Measurements from ENCODE around the gene MOSMO. TPM values are rescaled to one million over a fixed set of nuclear protein-coding genes. Genes with fewer than 3 reads are reported as not detected.
"Not testable (repeated sequence)": the region's sequence is repeated elsewhere in the genome, so short reads cannot be mapped to it uniquely, and the experiment has no call there.

Gene MOSMO
- total RNA-seq, 4 donors from 2014 or later = 8.4 to 68.5 (median 17.2) TPM

DNA sequence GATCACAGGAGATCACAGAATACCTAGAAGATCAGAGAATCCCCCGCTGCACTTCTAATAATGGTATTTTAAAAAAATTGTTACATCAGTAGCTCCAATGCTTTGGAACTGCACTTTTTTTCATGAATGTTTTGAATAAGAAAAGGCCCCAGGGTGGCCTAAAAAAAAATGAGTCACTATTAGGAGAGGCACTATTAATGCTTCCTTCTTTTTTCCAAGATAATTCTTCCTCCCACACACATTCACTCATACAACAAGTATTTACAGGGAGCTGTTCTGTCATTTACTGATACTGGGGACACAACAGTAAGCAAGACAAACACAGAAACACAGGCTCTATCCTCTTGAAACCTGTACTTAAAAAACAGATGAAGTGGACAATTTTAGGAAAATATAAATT, 6.3 kb upstream of the MOSMO start:
- Histone ChIP-seq H3K9me3 (no peaks in the 10 kb centered on the region), H3K4me3 (no peak overlapping the region), H3K27ac (no peak overlapping the region), H3K4me1 (peaks cover 0 to 21% (median 8%) of the 10 kb centered on the region in 4 donors), H3K36me3 (no peaks in the 10 kb centered on the region), H3K27me3 (no peaks in the 10 kb centered on the region)
- TF ChIP-seq POLR2A (IDR thresholded peaks at IDR 0.05) = no peak
- no peak for TF ChIP-seq POLR2AphosphoS5 (IDR thresholded peaks at IDR 0.05)
- TF ChIP-seq, protein P1, sequence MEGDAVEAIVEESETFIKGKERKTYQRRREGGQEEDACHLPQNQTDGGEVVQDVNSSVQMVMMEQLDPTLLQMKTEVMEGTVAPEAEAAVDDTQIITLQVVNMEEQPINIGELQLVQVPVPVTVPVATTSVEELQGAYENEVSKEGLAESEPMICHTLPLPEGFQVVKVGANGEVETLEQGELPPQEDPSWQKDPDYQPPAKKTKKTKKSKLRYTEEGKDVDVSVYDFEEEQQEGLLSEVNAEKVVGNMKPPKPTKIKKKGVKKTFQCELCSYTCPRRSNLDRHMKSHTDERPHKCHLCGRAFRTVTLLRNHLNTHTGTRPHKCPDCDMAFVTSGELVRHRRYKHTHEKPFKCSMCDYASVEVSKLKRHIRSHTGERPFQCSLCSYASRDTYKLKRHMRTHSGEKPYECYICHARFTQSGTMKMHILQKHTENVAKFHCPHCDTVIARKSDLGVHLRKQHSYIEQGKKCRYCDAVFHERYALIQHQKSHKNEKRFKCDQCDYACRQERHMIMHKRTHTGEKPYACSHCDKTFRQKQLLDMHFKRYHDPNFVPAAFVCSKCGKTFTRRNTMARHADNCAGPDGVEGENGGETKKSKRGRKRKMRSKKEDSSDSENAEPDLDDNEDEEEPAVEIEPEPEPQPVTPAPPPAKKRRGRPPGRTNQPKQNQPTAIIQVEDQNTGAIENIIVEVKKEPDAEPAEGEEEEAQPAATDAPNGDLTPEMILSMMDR (IDR thresholded peaks at IDR 0.05) = no peak
- no peak for TF ChIP-seq EP300 (IDR thresholded peaks at IDR 0.05; ENCODE audit: low read depth)
- DNase-seq = no peak
- intact Hi-C loops (cut with DNase I; ENCODE audit: low total_unique reads) (loop anchor here (5.0 kb wide), 2 partner anchors 76 to 186 kb away; no protein-coding TSS in a partner anchor), in situ Hi-C loops (cut with MboI; ENCODE audit: low pct_ligation_motif_present in 1 of 4, low pct_unique_long_range_greater_than_20kb in 1 of 4, low sequenced_read_pairs in 3 of 4) (loop anchor here in 3 of 4 donors (5.0 to 25.0 kb wide), 3 partner anchors 63 to 286 kb away; partner anchors contain the start of gene POLR3E (in 1 of the 3))
- 77 to 80% methylated on average over 1 of the region's 1 CpG for WGBS, 2 donors (ENCODE audit: low coverage in 1 of 2)

DNA sequence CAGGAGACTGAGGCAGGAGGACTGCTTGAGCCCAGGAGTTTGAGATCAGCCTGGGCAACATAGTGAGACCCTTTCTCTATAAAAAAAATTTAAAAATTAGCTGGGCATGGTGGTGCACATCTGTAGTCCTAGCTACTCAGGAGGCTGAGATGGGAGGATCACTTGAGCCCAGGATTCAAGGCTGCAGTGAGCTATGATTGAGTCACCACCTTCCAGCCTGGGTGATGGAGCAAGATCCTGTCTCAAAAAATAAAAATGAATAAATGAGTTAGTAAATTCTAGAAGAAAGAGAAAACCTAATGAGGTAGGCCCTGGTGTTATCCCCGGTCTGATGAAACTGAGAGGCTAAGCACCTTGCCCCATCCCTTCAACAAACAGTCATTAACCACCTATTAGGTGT, 5.9 kb upstream of the MOSMO start:
- DNase-seq, H3K27me3 ChIP-seq, H3K36me3 ChIP-seq, H3K27ac ChIP-seq, H3K4me3 ChIP-seq, H3K9me3 ChIP-seq: not testable (repeated sequence)
- intact Hi-C loops (cut with DNase I; ENCODE audit: low total_unique reads) = loop anchor here (5.0 kb wide), 2 partner anchors 75 to 185 kb away; no protein-coding TSS in a partner anchor
- in situ Hi-C loops (cut with MboI; ENCODE audit: low pct_ligation_motif_present in 1 of 4, low pct_unique_long_range_greater_than_20kb in 1 of 4, low sequenced_read_pairs in 3 of 4) = loop anchor here in 3 of 4 donors (5.0 to 25.0 kb wide), 3 partner anchors 63 to 285 kb away; partner anchors contain the start of gene POLR3E (in 1 of the 3)
- H3K4me1 ChIP-seq = peaks cover 0 to 24% (median 10%) of the 10 kb centered on the region in 4 donors
- 91% methylated on average over 1 of the region's 1 CpG; no CpG with 5 or more reads in 1 of the 2 donors for WGBS, 2 donors (ENCODE audit: low coverage in 1 of 2)

DNA sequence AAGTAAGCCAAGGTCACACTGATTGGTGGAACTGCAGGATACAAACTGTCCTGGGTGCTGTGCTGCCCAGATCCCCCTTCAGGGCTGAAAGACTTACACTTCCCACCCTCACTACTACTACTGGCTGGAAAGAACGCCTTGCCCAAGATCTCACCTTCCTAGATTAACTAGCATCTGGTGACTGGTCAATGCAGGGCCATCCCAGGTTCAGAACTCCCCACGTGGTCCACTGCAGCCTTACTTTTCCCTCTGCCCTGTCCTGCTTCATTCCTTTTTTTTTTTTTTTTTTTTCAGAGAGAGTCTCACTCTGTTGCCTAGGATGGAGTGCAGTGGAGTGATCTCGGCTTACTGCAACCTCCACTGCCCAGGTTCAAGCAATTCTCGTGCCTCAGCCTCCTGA, 4.7 kb upstream of the MOSMO start:
- in situ Hi-C loops (cut with MboI; ENCODE audit: low pct_ligation_motif_present in 1 of 4, low pct_unique_long_range_greater_than_20kb in 1 of 4, low sequenced_read_pairs in 3 of 4) (loop anchor here in 3 of 4 donors (5.0 to 25.0 kb wide), 3 partner anchors 62 to 284 kb away; partner anchors contain the start of gene POLR3E (in 1 of the 3)), intact Hi-C loops (cut with DNase I; ENCODE audit: low total_unique reads) (loop anchor here (5.0 kb wide), 2 partner anchors 74 to 184 kb away; no protein-coding TSS in a partner anchor)
- H3K4me3 ChIP-seq = no peak overlapping the region
- H3K27me3 ChIP-seq = no peaks in the 10 kb centered on the region
- 81% methylated on average over 4 of the region's 4 CpGs; no CpG with 5 or more reads in 1 of the 2 donors for WGBS, 2 donors (ENCODE audit: low coverage in 1 of 2)
- TF ChIP-seq, protein P1 (IDR thresholded peaks at IDR 0.05) = no peak
- TF ChIP-seq EP300 (IDR thresholded peaks at IDR 0.05; ENCODE audit: low read depth) (no peak), POLR2A (IDR thresholded peaks at IDR 0.05) (no peak), POLR2AphosphoS5 (IDR thresholded peaks at IDR 0.05) (no peak)
- H3K36me3 ChIP-seq = no peaks in the 10 kb centered on the region
- peaks cover 0 to 21% (median 15%) of the 10 kb centered on the region in 4 donors for H3K4me1 ChIP-seq
- no peak overlapping the region for H3K27ac ChIP-seq
- H3K9me3 ChIP-seq = no peaks in the 10 kb centered on the region
- no peak for DNase-seq

DNA sequence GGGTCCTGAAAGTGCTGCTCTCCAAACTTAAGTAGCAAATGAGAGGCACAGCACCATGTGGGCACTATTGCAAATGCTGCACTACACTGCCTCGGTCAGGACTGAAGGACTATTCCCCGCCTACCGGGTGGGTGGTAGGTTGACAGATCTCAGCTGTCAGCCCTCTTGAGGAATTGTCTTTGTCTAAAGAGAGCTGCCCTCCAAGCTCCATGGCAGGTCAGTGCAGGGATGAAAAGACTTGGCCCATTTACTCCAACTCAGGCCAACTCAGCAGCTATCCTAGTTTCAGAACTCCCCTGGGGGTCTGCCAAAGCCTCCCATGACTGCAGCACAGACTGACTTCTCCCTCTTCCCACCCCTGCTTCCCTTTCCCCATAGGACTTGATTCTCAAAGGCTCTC, 3.6 kb upstream of the MOSMO start:
- in situ Hi-C loops (cut with MboI; ENCODE audit: low pct_ligation_motif_present in 1 of 4, low pct_unique_long_range_greater_than_20kb in 1 of 4, low sequenced_read_pairs in 3 of 4) = loop anchor here in 3 of 4 donors (5.0 to 25.0 kb wide), 3 partner anchors 60 to 283 kb away; partner anchors contain the start of gene POLR3E (in 1 of the 3)

DNA sequence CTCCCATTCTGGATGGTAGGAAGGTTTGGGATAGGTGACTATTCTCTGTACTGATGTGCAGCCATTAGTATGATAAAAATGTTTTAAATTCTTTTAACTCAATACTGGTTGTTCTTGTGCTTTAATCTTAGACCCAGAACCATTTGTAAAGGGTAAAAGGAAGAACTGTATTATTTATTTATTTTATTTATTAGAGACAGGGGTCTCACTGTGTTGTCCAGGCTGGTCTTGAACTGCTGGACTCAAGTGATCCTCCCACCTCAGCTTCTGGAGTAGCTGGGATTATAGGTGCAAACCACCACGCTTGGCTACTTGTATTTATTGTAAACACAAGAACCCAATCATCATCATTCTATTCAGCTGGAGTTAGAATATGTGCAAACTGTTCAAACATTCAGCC, 2.2 kb upstream of the MOSMO start:
- no peak overlapping the region for H3K27ac ChIP-seq
- peaks cover 7 to 34% (median 24%) of the 10 kb centered on the region in 4 donors for H3K4me1 ChIP-seq
- no peak for DNase-seq
- in situ Hi-C loops (cut with MboI; ENCODE audit: low pct_ligation_motif_present in 1 of 4, low pct_unique_long_range_greater_than_20kb in 1 of 4, low sequenced_read_pairs in 3 of 4) (loop anchor here in 2 of 4 donors (10.0 to 25.0 kb wide), 2 partner anchors 59 to 282 kb away; partner anchors contain the start of gene POLR3E (in 1 of the 2)), intact Hi-C loops (cut with DNase I; ENCODE audit: low total_unique reads) (loop anchor here (5.0 kb wide), 1 partner anchor 292 kb away; the partner anchor contains the start of gene POLR3E)
- TF ChIP-seq EP300 (IDR thresholded peaks at IDR 0.05; ENCODE audit: low read depth) = no peak
- TF ChIP-seq, protein P1 (IDR thresholded peaks at IDR 0.05) = no peak
- TF ChIP-seq POLR2AphosphoS5 (IDR thresholded peaks at IDR 0.05) = no peak
- TF ChIP-seq POLR2A (IDR thresholded peaks at IDR 0.05) = no peak
- no peaks in the 10 kb centered on the region for H3K36me3 ChIP-seq
- H3K9me3 ChIP-seq = no peaks in the 10 kb centered on the region
- 70 to 76% methylated on average over 1 of the region's 1 CpG for WGBS, 2 donors (ENCODE audit: low coverage in 1 of 2)
- no peak overlapping the region for H3K4me3 ChIP-seq
- no peaks in the 10 kb centered on the region for H3K27me3 ChIP-seq

More for the DNA sequence above, 3.6 kb upstream of the MOSMO start:
- WGBS, 2 donors (ENCODE audit: low coverage in 1 of 2) = 86% methylated on average over 3 of the region's 3 CpGs; no CpG with 5 or more reads in 1 of the 2 donors
- H3K27ac ChIP-seq = no peak overlapping the region
- DNase-seq = no peak
- TF ChIP-seq POLR2A (IDR thresholded peaks at IDR 0.05) = no peak
- H3K27me3 ChIP-seq = no peaks in the 10 kb centered on the region
- no peak overlapping the region for H3K4me3 ChIP-seq
- H3K4me1 ChIP-seq = peaks cover 6 to 29% (median 23%) of the 10 kb centered on the region in 4 donors
- H3K9me3 ChIP-seq = no peaks in the 10 kb centered on the region
- intact Hi-C loops (cut with DNase I; ENCODE audit: low total_unique reads) = loop anchor here (5.0 kb wide), 2 partner anchors 73 to 183 kb away; no protein-coding TSS in a partner anchor
- no peaks in the 10 kb centered on the region for H3K36me3 ChIP-seq
